NCI-H748 (cell line): Measurements from ENCODE around the gene CHMP4B.

ENCODE experiments used
- DNase-seq: peaks from one replicate; lab custom pipeline; 2025; ENCODE audit not compliant: unreplicated experiment; lab: John Stamatoyannopoulos, UW

The CHMP4B gene

GRCh38 chr20:33859751-33860150 is 48.6 kb downstream of the CHMP4B start:
- no peak for DNase-seq

- no peak for DNase-seq
Observed at GRCh38 chr20:33861458-33861857, 50.3 kb downstream of the CHMP4B start.

DNA sequence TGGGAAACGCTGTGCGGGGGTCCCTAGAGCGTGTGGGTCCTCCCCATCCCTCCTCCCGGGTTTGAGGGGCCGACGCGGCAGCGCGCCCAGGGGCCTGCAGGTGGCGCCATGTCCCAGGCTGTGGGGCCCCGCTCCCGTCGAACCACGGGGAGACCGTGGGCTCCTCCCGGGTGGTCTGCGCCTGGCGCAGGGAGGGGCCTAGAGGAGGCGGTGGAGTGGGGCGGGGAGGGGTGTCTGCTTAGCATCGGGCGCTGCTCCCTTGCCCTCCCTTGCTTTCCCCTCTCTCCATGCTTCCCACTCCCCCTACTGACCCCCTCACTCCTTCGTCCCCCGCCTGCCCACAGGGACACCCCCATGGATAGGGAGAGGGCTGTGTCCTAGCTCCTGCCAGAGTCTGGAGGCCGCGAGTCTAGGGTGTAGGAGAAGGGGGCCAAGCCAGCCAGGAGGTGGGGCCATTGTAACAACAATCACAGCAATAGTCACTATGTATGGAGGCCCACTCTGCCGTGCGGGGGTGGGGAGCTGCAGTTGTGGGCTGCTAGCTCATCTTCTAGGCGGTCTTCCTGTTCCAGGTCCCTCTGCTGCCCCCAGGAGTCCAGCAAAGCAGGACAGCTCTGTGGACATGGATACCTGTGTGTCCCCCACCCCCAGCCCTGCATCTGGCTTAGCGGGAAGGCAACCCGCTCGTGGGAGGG is 51.7 kb downstream of the CHMP4B start:
- DNase-seq: peak; percentile 14

DNA sequence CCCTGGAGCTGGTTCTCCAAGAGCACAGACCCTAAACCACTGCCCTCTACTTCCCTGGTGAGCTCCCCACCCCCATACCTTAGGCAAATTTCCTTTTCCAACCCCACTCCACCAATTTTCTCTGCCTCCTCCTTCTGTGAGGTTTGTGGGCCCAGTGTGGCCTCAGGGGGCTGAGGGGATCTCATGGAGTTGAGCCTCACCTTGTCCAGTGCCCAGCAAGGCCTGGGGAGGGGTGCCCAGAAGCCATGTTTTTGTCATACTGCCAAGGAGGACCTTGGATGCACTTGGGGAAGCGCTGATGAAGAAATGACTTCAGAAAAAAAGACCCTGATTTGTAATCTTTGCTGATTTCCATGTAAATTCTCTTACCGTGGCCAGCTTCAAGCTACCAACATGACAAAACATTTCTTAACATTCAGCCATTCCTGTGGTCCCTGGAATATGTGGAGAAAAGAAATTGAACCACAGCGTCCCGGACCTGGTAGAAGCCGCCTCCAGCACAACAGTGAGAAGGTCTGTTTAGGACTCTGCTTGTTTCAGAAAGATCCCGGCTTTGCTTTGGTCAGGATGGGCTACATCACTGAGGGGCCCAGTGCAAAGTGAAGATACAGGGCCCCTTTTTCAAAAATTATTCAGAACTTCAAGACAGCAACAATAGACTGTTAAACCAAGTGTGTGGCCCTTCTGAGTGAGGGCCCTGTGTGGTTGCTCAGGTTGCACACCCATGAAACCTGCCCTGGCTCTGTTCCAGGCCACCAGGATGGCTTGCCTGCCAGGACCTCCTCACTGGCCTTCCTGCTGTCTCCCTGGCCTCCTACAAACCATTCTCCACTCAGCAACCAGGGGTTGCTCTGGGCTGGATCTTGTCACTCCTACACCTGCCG is 52.5 kb downstream of the CHMP4B start:
- no peak for DNase-seq

GRCh38 chr20:33864324-33864963 is 53.3 kb downstream of the CHMP4B start:
- DNase-seq: no peak

DNA sequence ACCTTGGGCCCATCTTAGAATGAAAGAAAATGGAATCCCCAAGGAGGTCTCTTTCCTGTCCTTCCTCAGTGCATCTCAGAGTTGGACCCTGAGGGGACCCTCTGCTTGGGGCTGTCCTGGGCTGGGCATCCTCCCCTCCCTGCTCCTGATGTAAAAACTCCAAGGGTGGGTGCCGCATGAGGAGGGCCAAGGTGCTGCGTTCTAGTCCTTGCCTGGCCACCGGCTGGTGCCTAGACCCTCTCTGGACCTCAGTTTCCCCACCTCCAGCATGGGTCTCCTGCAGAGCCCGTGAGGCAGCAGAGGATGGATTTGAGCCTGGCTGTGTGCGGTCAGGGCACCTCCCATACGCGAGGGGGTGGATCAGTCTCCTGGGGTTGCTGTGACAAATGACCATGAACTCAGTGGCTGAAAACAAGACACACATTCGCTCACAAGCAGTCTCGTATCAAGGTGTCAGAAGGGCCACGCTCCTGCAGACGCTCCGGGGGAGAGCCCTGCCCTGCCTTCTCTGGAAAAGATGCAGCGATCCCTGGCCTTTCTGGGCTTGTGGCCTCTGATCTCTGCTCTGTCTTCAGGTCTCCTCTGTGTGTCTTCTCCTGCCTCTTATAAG is 54.7 kb downstream of the CHMP4B start:
- no peak for DNase-seq

DNA sequence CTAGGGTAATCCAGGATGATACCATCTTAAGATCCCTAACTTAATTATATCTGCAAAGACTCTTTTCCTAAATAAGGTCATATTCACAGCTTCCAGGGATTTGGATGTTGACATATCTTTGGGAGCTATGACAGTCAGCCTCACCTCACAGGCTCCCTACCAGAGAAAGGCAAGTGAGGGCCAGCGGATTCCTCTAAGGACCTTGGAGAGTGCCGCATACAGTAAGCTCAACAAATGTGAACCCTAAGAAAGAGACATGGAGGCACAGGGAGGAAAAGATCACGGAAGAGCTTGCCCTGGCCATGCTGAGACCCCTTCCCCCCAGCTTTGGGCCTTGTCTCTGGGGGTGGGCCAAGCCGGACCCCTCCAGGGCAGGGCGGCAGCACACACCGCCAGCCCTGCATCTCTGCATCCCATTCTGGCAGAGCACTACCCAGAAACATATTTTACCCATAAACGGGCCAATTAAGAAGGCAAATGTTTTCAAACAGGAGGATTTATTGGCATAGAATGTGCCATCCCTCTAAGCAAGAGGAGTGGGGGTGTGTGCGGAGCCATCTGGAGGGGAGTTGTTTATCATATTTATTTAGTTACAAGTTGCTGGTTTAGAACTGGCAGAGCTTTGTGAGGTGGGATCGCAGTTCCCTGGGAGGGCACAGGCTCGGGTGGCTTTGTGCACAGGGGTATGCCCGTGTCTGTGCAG is 55.4 kb downstream of the CHMP4B start:
- no peak for DNase-seq

DNA sequence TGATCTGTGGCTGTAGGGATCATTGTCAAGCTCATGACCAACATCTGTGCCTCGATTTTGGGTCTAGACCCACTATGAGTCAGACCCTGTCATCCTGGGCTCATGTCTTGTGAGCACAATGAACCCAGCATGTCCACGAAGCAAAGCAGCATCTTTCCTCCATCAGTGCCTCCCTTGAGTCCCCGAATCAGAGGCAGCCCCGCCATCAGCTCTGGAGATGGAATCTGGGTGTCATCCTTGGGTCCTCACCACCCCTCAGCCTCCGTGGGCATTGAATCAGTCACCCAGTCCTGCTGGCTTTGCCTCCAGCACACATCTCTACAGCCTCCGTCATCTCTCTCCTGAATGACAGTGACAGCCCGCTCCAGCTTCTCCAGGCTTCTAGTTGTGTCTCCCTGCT is 56.9 kb downstream of the CHMP4B start:
- no peak for DNase-seq

DNA sequence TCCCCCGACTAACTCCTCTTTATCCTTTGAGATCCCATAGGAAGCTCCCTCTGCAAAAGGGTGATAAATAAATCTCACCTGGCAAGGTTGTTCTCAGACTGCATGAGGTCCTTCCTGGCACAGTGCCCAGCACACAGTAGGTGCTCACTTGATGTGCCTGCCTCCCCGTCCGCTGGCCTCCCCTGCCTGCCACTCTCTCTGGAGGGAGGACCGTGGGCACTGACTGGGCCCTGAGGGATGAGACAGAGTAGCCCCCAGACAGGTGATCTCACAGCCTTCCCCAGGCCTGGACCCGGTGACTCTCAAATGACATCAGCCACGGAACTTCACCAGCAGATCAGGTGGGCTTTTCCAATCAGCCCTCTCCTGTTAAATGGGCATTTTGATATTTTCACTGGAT is 57.4 kb downstream of the CHMP4B start:
- no peak for DNase-seq

- DNase-seq: no peak
Observed at GRCh38 chr20:33869283-33869682, 58.1 kb downstream of the CHMP4B start.

- no peak for DNase-seq
Observed at GRCh38 chr20:33871362-33871761, 60.2 kb downstream of the CHMP4B start.

DNA sequence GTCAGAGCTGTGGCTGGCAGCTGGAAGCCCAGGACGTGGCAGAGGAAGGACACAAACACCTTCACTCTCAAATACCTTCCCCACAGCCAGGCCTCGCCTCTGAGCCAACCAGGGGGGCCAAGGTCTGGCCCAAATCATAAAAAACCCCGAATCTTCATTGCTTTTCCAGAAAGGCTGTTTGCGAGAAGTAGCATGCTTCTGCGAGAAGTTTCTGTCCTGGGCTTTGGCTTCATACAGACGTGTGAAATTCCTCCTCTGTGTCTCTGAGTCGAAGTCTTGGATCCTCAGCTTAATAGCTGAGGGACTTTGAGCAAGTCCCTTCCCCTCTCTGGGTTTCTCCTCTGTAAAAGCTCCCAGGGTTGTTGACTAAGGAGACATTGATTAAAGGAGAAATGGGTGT is 63.0 kb downstream of the CHMP4B start:
- no peak for DNase-seq

DNA sequence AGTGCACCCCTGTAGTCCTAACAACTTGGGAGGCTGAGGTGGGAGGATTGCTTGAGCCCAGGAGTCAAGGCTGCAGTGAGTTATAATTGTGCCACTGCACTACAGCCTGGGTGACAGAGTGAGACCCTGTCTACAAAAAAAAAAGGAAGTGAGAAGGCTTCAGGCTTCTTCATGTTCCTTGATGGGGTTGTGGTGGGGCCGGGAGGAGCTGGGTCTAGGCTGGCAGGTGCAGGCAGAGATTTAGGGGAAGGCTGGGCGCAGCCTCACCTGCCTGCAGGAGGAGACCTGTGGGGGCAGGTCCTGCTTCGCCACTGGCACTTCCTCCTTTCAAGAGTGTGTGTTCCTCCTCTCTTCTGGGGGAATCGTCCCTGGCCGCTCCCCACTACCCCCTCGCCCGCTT is 63.9 kb downstream of the CHMP4B start:
- no peak for DNase-seq

DNA sequence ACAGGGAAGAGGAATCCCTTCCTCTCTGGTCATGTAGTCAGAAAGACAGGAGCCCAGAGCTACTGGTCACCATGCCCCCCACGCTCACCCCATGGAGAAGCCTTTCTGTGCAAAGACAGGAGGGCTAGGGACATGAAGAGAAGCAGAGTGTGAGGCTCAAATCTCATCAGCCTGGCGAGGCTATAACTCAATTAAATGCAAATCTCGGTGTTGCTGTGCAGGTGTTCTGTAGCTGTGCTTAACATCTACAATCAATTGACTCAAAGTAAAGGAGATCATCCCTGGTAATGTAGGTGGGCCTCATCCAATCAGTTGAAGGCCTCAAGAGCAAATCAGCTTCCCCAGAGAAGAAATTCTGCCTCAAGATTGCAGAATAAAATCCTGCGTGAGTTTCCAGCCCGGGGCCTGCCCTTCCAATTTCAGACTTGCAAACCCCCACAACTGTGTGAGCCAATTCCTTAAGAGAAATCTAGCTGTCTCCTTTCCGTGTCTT is 64.4 kb downstream of the CHMP4B start:
- no peak for DNase-seq

- DNase-seq: no peak
Observed at GRCh38 chr20:33878583-33878982, 67.4 kb downstream of the CHMP4B start.

- DNase-seq: no peak
Observed at GRCh38 chr20:33880396-33880795, 69.2 kb downstream of the CHMP4B start.

DNA sequence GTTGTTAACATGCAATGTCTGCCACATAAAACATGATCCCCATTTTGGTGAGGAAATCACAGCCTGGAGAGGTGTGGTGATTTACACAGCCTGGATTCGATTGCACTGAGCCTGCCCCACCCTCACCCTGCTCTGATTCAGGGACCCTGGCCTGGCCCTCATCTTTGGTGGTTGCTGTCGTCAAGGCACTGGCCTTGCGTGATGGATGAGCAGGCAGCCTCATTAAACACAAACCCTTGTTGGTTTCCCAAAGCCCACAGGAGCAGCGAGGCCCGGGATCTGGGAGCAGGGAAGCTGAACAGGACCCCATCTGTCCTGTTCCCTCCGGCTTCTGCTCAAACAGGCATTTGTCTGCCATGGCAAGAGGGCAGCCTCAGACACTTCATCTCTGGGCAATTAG is 70.8 kb downstream of the CHMP4B start:
- no peak for DNase-seq

DNA sequence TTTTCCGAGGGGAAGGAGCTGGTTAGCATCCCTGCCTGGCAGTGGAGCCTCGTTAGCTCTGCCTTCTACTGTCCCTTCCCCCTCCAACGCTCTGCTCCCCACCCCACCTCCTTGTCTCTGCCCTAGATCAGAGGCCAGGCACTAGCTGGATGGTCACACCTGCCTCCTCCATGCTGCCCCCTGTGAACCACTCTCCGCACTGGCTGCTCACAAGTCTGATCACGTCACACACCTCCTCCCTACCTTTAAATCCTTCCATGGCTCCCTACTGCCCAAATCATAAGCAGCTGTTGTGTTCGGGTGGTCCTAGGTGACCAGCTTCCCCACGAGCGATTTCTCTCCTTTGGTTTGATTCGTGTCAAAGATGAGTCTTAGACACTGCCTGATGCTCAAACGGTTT is 71.3 kb downstream of the CHMP4B start:
- DNase-seq: no peak

DNA sequence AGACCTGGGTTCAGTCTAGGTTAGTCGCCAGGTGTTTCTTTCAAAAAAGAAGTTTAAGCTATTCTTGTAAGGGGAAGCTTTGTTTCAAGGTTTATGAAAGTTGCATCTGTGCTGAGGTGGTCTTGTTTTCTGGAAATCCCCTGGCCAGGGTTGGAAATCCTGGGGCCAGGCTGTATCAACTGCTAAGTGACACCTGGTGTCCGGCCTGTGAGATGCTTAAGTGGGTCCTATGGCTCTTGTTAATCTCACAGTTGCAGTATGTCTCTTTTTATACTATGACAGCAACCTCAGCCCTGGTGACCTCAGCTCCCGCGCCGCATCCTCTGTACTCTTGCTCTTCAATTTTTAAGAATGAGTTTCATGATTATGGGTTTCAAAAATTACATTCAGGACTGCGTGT is 72.0 kb downstream of the CHMP4B start:
- DNase-seq: no peak

GRCh38 chr20:33884633-33885032 is 73.5 kb downstream of the CHMP4B start:
- no peak for DNase-seq

GRCh38 chr20:33889312-33889711 is 78.2 kb downstream of the CHMP4B start:
- no peak for DNase-seq
